ENCODE measurements around the gene TMEM59L.
A peak's percentile ranks its signal among the peaks of the same experiment; 100 is the strongest.

Gene TMEM59L

GRCh38 chr19:18639706-18640243 is 27.1 kb downstream of the TMEM59L start:
- no peak for DNase-seq

- DNase-seq = peak in 1 of 2 donors; percentile 23
Measured at GRCh38 chr19:18644196-18645034, 31.7 kb downstream of the TMEM59L start.

GRCh38 chr19:18645035-18645511 is 32.4 kb downstream of the TMEM59L start:
- peak; percentile 50 to 67 for DNase-seq

DNA sequence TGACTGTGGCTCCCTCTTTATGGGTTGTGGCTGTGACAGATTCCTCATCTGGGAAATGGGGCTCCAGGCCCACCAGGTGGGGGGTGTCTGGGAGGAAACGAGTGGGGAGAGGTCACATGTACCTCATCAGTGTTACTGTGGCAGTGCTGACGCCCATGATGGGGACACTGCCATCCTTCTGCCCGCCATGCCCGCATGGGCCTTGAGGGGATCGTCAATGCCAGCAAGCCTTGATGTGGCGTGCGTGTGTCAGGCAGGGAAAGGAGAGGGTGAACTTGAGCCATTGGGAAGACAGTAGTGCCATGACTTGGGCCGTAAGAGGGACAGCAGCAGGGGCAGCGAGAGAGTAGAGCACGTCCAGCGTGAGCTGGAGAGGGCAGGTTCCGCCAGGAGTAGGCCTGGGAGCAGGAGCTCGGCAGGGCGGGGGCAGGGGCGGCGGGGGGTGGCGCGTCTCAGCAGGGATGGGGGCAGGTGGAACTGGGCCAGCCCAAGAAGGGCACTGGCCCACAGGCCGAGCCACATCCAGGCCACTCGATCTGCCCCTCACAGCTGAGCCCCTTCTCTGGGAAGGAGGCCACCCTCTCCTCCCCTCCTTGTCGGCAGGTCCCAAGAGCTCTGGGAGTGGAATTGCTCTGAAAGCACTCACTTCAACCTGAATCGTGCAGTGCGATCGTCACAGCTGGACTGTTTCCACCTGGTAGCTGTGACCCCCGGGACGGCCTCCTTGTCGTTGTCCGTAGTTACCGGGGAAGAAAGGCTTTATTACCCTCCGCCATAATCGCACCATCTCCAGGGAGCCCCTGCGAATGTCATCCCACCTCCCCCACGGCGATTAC is 34.1 kb downstream of the TMEM59L start:
- no peak for DNase-seq

DNA sequence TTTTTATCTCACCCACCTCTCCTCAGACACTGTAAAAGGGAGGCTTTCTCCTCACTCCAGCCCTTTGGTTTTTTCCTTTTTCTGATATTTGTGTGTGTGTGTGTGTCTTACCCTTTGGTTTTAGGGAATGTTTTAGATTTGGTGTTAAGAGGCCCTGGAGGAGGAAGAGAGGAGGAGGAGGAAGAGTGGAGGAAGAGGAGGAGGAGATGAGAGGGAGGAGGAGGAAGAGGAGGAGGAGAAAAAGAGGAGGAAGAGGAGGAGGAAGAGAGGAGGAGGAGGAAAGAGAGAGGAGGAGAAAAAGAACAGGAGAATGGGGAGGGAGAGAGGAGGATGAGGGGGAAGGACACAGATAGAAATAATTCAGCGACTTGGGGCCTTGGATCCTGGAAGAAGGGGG is 34.7 kb downstream of the TMEM59L start:
- DNase-seq = no peak

DNA sequence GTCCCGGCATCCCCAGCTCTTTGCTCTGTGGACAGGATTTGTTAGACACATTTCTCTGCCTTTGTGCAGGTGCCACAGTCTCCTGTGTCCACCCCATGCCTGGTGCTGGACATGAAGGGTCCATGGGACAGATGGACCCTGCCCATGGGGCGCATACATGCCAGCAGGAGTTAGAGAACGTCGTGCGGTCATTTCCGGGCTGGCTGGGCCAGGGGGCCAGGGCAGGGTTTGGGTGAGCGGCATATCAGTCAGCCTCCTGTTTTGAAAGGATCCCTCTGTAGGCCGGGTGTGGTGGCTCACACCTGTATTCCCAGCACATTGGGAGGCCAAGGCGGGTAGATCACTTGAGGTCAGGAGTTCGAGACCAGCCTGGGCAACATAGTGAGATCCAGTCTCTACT is 35.1 kb downstream of the TMEM59L start:
- DNase-seq = no peak

GRCh38 chr19:18648973-18649315 is 36.3 kb downstream of the TMEM59L start:
- DNase-seq = no peak

DNA sequence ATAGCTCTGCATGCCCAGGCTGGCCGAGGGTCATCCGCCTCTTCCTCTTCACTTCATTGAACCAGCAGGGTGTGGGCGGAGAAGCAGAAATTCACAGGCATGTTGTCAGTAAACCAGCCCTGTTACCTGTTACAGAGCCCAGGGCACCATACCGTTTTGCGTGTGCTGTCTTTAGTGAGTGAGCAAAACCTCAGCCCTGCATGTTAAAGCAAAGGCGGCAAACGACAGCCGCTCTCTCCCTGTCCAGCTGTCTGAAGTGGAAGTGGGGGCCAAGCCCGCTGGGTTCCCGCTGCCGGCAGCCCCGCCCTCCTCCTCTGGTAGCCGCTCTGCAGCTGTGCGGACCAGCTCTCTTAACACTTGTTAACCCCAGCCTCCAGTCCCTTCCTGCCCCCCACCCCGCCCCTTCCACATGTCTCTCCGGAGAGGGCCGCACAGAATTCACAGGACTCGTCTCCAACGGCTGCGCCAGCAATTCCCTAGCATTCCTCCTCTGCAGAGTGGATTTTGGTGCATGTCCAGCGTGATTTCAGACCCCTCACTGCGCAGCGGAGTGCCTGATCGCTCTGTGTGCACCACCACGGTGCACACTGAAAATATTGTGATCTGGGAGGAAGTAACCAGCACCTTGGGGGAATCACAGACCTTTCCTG is 36.8 kb downstream of the TMEM59L start:
- peak in 1 of 2 donors; percentile 39 for DNase-seq

DNA sequence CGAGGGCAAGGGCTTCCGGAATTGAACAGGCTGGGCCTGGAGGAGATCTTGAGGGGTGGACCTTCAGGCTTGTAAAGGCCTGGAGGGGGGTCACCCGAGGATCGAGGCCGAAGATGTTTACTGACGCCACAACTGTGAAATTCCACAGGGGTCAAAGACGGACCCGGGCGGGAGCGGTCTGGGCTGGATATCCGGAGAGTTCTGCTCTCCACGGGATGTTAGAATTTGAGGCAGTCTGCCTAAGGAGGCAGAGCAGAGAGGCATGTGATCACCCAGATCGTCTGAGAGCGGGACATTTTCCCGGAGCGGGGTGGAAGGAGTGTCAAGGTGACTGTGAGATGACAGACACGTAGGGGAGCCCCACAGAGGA is 37.3 kb downstream of the TMEM59L start:
- no peak for DNase-seq

- DNase-seq = no peak
Measured at GRCh38 chr19:18650468-18651041, 37.9 kb downstream of the TMEM59L start.

DNA sequence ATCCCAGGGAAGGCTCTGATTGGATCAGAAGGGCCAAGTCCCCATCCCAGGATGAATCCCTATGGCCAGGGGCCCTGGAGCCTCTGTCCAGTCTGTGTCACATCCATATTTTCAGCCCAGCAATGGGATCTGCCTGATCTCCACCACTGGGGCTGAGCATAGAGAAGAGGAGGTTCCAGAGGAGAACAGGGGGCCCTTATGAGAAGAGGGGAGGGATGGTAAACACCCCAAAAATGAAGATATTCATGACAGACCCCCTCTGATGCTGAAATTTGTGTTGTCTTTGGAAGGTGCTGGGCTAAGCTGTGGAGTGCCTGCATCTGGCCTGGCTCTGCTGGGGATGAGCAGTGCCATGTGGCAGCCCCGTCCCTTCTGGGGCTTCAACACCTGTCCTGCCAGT is 38.6 kb downstream of the TMEM59L start:
- DNase-seq = no peak

- no peak for DNase-seq
Measured at GRCh38 chr19:18651733-18652132, 39.1 kb downstream of the TMEM59L start.

DNA sequence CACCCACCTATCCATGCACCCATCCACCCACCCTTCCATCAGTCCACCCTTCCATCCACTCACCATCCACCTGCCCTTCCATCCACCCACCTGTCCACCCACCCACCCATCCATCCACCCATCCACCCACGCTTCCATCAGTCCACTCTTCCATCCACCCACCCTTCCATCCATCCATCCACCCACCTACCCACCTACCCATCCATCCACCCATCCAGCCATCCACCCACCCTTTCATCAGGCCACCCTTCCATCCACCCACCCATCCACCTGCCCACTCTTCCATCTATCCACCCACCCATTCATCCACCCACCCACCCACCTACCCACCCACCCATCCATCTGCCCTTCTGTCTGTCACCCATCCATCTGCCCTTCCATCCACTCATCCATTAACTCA is 41.2 kb downstream of the TMEM59L start:
- DNase-seq = no peak

GRCh38 chr19:18654469-18654868 is 41.8 kb downstream of the TMEM59L start:
- DNase-seq = no peak

DNA sequence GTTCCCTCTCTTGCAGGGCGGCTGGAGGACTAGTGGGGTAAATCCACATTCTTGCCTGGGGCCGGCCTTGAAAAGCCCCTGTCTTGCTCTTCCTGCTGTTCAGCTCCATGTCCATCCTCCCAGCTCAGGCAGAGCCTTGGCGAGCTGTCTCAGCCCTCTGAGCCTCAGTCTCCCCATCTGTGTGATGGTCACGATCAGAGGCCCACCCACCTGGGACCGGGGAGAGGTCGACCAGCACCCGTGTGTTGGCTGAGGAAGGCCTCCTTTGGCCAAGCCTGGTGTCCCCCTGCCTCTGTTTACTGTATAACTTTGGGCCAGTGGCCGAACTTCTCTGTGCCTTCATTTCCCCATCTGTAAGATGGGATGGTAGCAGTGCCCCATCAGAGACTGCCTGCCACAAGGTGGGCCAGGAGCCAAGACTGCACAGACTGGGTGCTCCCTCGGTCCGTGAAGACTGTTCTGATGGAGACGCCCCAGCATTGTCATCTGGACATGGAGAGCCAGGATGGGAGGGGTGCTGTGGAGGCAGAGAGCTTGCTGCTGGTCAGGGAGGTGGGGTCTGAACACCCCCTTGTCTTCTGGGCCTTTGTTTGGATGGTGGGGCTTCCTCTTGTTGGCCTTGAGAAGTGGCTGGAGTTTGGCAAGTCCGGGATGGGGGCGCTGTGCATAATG is 42.6 kb downstream of the TMEM59L start:
- no peak for DNase-seq

- DNase-seq = no peak
Measured at GRCh38 chr19:18656337-18657086, 43.8 kb downstream of the TMEM59L start.

GRCh38 chr19:18657590-18658365 is 45.1 kb downstream of the TMEM59L start:
- DNase-seq = no peak

GRCh38 chr19:18658366-18658855 is 45.7 kb downstream of the TMEM59L start:
- DNase-seq = no peak

DNA sequence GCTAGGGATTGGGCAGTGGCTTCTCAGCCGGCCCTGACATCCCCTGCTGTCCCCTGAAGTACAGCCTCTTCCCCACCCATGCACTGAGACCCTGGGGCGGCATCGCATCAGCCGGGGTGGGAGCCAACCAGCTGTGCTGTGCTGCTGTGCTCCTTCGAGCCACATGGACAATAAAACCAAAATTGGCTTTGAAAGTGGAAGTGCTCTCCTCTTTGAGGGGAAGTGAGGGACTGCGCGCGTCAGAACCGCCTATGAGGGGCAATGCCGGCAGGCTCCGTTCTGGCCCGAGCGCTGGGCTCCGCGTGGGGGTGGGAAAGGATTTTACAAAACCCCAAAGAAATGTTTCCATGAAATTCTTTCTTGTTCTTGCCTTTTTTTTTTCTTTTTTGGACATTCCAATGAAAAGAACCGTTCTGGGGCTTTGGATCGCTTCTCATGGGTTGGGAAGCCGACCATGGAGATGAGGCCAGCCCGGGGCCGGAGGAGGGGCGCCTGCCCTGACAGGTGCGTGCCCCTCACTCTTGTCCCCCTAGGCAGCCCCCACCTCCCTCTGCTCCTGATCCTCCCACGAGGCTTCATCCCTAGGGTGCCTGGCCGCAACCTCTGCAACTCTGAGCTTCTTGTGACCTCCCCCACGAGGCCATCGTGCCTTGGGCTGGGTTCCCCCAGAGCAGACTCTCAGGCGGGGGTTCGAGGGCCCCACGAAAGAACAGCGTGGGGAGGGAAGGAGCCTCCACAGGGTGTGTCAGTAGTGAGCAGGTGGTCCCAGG is 46.8 kb downstream of the TMEM59L start:
- no peak for DNase-seq
